ENCODE data around the gene NOXRED1.
A peak's percentile ranks its signal among the peaks of the same experiment; 100 is the strongest.

NOXRED1 gene

DNA sequence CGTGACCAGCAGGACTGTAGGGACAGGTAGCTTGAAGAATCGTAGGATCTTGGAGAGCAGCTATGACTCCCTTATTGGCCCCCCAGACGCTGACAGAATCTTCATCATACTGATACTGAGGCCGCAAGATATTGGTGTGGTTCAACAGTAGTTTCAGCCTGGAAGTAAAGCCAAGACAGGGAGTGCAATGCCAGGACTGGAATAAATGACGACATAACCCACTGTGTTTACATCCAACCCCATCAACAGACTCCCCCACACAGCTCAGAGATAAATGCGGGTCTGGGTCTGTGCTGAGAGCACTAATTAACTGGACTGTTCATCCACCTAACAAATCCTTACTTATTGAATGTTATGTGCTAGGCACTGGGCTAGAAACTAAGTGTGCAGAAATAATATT lies 16.6 kb downstream of the NOXRED1 start:
- no peak for DNase-seq

GRCh38 chr14:77406086-77406485 lies 17.2 kb downstream of the NOXRED1 start:
- no peak for DNase-seq

- no peak for DNase-seq
These were observed 19.6 kb downstream of the NOXRED1 start for GRCh38 chr14:77403768-77404167.

- no peak for DNase-seq
These were observed 23.1 kb downstream of the NOXRED1 start for GRCh38 chr14:77400216-77400615.

DNA sequence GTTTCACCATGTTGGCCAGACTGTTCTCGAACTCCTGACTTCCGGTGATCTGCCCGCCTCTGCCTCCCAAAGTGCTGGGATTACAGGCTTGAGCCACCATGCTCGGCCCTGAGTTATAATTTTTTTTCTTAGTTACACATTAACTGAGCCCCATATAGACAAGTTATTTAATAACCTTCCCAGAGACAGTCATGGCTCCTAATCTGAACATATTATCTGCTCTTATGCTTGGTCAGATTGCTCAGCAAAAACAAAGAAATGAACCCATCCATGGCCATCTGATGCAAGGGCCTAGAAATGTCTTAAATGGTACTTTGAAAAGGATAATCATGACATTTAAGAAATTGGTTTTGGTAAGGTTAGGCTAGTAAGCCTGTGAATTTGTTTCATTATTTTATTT lies 33.1 kb downstream of the NOXRED1 start:
- no peak for DNase-seq

GRCh38 chr14:77378701-77379100 lies 44.6 kb downstream of the NOXRED1 start:
- no peak for DNase-seq

DNA sequence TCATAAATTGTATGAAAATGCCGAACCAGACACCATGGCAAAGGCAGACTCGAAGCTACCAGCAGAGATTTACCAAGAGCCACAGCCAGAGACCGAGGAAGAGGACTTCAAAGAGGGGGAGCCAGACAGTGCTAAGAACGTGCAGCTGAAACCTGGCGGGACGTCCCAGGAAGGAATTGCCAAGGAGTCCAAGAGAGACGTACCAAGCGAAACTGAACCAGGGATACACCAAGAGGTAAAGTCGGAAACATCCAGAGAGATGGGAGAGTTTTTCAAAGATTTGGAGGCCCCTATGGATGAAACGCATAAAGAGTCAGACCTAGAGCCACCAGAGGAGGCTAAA lies 45.9 kb downstream of the NOXRED1 start:
- DNase-seq, result no peak

GRCh38 chr14:77376771-77377501 lies 46.4 kb downstream of the NOXRED1 start, which contains the start of the genes SAMD15 and TMED8:
TSS of gene SAMD15 (plus strand) at chr14:77377379. CDS start at chr14:77377419, 40 bp downstream.
TSS of gene TMED8 (minus strand) at chr14:77377094. CDS start at chr14:77377053, 41 bp downstream.
- DNase-seq, result peak; percentile 94

DNA sequence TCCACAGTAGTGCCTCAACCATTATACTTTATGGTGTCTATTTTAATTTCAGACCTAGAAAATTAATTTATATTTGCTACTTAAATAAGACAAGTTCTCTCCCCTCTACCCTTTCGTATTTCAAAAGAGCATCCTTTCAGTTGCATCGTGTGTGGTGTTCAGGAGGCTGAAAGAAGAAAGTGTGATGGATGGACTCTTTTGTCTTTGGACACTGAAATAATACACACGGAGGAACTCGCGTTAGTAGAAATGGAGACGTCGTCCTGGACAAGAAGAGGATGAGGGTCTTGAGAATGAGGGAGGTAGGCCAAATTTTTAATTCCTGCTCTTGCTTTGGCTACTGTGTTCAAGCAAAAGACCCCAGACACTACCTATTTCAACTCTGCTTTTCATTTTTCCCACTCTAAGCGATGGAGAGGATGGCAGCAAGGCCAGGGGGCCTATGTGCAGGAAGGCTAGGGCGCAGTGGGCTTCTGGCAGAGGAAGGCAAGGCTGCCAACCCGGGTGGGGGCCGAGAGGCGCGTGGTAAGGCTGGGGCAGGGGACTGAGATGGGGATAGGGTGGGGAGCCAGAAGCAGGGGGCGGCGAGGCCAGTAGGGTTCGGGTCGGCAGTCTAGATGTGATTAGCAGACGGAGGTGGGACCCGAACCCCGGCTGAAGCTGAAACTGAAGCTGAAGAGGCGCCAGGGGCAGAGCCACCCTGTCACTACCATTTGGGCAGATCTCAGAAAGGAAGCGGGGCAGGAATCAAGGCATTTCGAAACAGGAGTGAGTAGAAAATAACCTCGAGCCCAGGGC lies 47.2 kb downstream of the NOXRED1 start:
- peak; percentile 52 for DNase-seq

- DNase-seq, result no peak
These were observed 48.0 kb downstream of the NOXRED1 start for GRCh38 chr14:77375164-77375950.

- DNase-seq, result peak; percentile 15
These were observed 51.0 kb downstream of the NOXRED1 start for GRCh38 chr14:77372304-77372841.

DNA sequence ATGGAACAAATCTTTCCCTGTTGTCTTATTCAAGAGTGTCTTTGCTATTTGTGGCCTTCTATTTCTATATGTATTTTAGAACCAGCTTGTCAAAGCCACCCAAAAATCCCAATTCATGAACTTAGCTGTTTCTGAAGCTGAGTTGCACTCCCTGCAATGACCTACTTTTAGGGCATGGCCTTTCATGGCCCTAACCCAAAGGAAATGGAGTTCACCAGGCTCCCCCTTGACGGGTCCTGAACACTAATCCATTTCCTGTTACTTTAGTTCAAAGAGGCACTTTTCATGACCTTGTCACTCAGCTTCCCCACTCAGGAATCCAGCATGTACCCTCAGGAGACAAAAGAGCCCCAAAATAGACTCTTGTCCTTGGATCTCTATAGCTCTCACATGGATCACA lies 54.0 kb downstream of the NOXRED1 start:
- no peak for DNase-seq

- DNase-seq, result no peak
These were observed 59.2 kb downstream of the NOXRED1 start for GRCh38 chr14:77364146-77364545.

- no peak for DNase-seq
These were observed 63.7 kb downstream of the NOXRED1 start for GRCh38 chr14:77359626-77360025.

GRCh38 chr14:77356899-77357298 lies 66.4 kb downstream of the NOXRED1 start:
- no peak for DNase-seq

- DNase-seq, result no peak
These were observed 67.5 kb downstream of the NOXRED1 start for GRCh38 chr14:77355811-77356210.

- DNase-seq, result no peak
These were observed 69.7 kb downstream of the NOXRED1 start for GRCh38 chr14:77353469-77354141.

DNA sequence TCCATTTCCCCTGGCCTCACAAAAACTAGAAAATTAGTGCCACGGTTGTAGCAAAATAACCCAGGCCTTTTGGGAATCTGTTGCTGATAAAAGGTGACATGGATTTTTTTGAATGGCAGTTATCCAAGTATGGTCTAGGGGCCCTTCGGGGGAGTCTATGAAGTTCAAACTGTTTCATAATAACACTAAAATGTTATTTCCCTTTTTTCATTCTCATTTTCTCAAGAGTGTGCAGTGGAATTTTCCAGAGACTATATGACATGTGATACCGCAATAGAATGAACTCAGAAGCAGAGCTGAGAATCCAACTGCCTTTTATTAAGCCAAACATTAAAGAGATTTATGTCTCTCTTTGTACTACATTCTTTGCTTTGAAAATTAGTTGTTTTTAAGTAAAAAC lies 75.6 kb downstream of the NOXRED1 start:
- no peak for DNase-seq

DNA sequence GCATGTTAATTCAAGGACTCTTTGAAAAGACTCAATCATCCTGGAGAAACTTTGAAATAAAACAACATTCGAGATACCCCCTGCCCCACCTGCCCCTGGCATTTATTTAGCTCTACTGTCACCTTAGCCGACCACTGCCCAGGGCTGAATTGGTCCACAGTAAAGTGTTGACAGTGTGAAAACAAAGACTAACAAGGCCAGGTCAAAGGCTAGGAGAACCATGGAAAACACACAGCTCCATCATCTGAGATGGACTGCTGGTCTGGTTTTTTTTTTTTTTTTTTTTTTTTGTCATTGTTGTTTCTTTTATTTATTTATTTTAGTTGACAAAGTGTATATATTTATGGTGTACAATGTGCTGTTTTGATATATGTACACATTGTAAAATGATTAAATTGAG lies 76.8 kb downstream of the NOXRED1 start:
- no peak for DNase-seq

- DNase-seq, result peak; percentile 77
These were observed 78.8 kb downstream of the NOXRED1 start for GRCh38 chr14:77344377-77344996.

All from NCI-H2171 treated with DMSO at 0.1 percent for 48 hours (cell line).